CD4-positive, CD25-positive, alpha-beta regulatory T cell (primary cell): Measurements from ENCODE around the gene ALLC. TPM values are rescaled to one million over a fixed set of nuclear protein-coding genes. Genes with fewer than 3 reads are reported as not detected.
"Not testable (repeated sequence)": the region's sequence is repeated elsewhere in the genome, so short reads cannot be mapped to it uniquely, and the experiment has no call there.

Experiments
- ATAC-seq, 2 donors: fragments of 150-1000 bp; cut with Tn5 transposase; one replicate each; pipeline ENCODE4 v1.10.0; 2021; ENCODE audit warnings: low read depth in 2 of 2, moderate number of reproducible peaks in 2 of 2, moderate library complexity in 1 of 2
- DNase-seq, 3 donors: peaks; one replicate each; pipeline versions ENCODE4 v3.0.0 to v3.0.0-alpha.2; 2012 to 2022; ENCODE audit warnings: mixed read lengths in 1 of 3
- H3K27ac ChIP-seq: one replicate; pipeline ENCODE4 v1.7.0; 2013; ENCODE audit warnings: mild to moderate bottlenecking, low read length; ENCODE audit not compliant: insufficient read depth, poor library complexity, severe bottlenecking
- H3K27me3 ChIP-seq: one replicate; pipeline ENCODE4 v1.7.0; 2013; ENCODE audit warnings: low read length; ENCODE audit not compliant: control insufficient read depth, insufficient read depth
- H3K36me3 ChIP-seq: one replicate; pipeline ENCODE4 v1.7.0; 2013; ENCODE audit warnings: mild to moderate bottlenecking, low read length, moderate library complexity; ENCODE audit not compliant: control insufficient read depth, insufficient read depth
- H3K4me1 ChIP-seq: 2 replicates; pipeline ENCODE4 v1.7.0; 2013; ENCODE audit warnings: mild to moderate bottlenecking, low read length; ENCODE audit not compliant: insufficient read depth, control insufficient read depth, poor library complexity, severe bottlenecking
- H3K4me3 ChIP-seq: one replicate; pipeline ENCODE4 v1.7.0; 2013; ENCODE audit warnings: low read depth, mild to moderate bottlenecking, low read length, moderate library complexity
- H3K9me3 ChIP-seq, 2 experiments: 1 replicate in 1 of 2; 2 replicates in 1 of 2; pipeline ENCODE4 v1.7.0; 2013; ENCODE audit warnings: low read length in 2 of 2, mild to moderate bottlenecking in 1 of 2, moderate library complexity in 1 of 2; ENCODE audit not compliant: control insufficient read depth in 2 of 2
- H3K27ac Mint-ChIP-seq, 3 donors: one replicate each; pipeline ENCODE4 v1.8.0; 2020 to 2022; ENCODE audit warnings: mild to moderate bottlenecking in 3 of 3, mixed read lengths in 3 of 3, moderate library complexity in 2 of 3
- H3K27me3 Mint-ChIP-seq: one replicate; pipeline ENCODE4 v1.8.0; 2022; ENCODE audit warnings: mild to moderate bottlenecking, mixed read lengths
- H3K36me3 Mint-ChIP-seq: one replicate; pipeline ENCODE4 v1.8.0; 2020; ENCODE audit warnings: mixed read lengths
- H3K4me1 Mint-ChIP-seq, 4 donors: one replicate each; pipeline ENCODE4 v1.8.0; 2020 to 2022; ENCODE audit warnings: mixed read lengths in 4 of 4, mild to moderate bottlenecking in 1 of 4
- H3K4me3 Mint-ChIP-seq, 4 donors: one replicate each; pipeline ENCODE4 v1.8.0; 2020 to 2022; ENCODE audit warnings: mild to moderate bottlenecking in 4 of 4, mixed read lengths in 4 of 4, moderate library complexity in 3 of 4
- H3K9me3 Mint-ChIP-seq, 7 donors: one replicate each; pipeline ENCODE4 v1.8.0; 2020 to 2022; ENCODE audit warnings: mixed read lengths in 7 of 7, mild to moderate bottlenecking in 3 of 7, moderate library complexity in 2 of 7
- polyA plus RNA-seq, 4 donors: library from polyadenylated mRNA; unstranded; fragments of 300-500 nt; fragmentation: Illumina TruSeq; gene quantifications; one replicate each; pipeline ENCODE4 v1.2.3, GENCODE V29; 2021
- total RNA-seq: library from RNA; stranded (reverse); gene quantifications from one replicate; pipeline ENCODE4 v1.2.3, GENCODE V29; 2022

The ALLC gene
- total and polyA plus RNA-seq, 5 donors from 2014 or later = not detected

DNA sequence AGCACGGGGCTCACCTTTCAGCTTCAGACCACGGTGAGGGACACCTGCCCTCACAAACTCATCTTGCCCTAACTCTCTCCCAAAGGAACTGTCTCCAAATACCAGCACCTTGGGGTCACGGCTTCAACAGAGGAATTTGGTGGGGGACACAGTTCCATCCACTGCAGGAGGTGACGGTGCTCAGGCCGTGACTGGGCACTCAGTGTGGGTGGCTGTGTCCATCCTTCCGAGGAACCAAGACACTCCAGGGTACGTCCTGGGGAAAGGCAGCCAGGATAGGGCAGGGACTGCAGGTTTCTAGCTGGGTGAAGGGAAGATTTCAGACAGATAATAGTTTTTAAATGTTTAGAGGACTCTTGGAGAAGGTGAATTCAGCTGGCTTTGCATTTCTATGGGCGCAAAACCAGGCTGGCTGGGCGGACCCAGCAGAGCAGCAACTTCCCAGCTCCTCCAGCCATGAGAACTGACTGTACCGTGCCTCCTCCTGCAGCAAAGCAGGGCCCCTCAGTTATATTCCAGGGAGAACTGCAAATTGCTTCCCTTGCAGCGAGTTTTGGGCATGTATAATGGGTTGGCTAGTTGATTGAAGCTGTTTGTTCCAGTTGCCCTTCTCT lies 23.9 kb upstream of the ALLC start:
- H3K36me3 ChIP-seq = no peaks in the 10 kb centered on the region
- no peaks in the 10 kb centered on the region for H3K36me3 Mint-ChIP-seq
- H3K27ac Mint-ChIP-seq = no peak overlapping the region
- H3K4me1 ChIP-seq = no peaks in the 10 kb centered on the region
- H3K9me3 ChIP-seq = no peaks in the 10 kb centered on the region
- peaks cover 0 to 2% (median 0%) of the 10 kb centered on the region in 7 donors for H3K9me3 Mint-ChIP-seq
- H3K27me3 ChIP-seq = no peaks in the 10 kb centered on the region
- ATAC-seq = no peak
- no peak overlapping the region for H3K4me3 Mint-ChIP-seq
- H3K27ac ChIP-seq = no peak overlapping the region
- no peak for DNase-seq
- no peaks in the 10 kb centered on the region for H3K27me3 Mint-ChIP-seq
- H3K4me3 ChIP-seq = no peak overlapping the region
- no peaks in the 10 kb centered on the region for H3K4me1 Mint-ChIP-seq

DNA sequence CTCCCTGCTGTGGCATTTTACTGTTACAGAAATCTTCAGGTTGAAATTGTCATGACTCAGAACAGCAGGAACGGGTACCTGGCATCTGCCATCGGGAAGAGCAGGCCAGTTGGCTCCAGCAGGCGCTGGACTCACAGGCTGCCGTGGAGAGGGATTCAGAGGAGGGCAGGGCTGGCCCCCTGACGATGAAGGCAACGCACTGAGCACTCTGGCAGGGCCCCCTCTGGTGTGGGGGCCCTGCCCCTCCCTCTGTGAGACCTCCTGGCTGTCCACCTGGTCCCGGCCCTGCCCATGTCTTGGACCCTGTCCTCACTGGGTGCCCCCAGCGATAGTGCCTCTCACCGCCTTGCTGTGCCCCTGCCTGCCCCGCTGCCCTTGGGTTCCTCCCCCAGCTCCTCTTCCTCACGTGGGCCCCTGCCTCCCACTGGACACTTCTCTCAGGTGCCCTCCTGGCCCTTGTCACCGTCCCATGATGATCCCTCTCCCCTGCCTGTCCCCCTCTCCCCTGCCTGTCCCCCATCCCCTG lies 23.3 kb upstream of the ALLC start:
- no peak for ATAC-seq
- no peaks in the 10 kb centered on the region for H3K9me3 ChIP-seq
- Mint-ChIP-seq H3K9me3 (peaks cover 0 to under 1% (median 0%) of the 10 kb centered on the region in 7 donors), H3K4me1 (no peaks in the 10 kb centered on the region), H3K36me3 (no peaks in the 10 kb centered on the region), H3K27me3 (no peaks in the 10 kb centered on the region), H3K4me3 (no peak overlapping the region), H3K27ac (no peak overlapping the region)
- H3K4me1 ChIP-seq = no peaks in the 10 kb centered on the region
- DNase-seq = no peak
- H3K27me3 ChIP-seq = no peaks in the 10 kb centered on the region
- no peak overlapping the region for H3K27ac ChIP-seq
- no peak overlapping the region for H3K4me3 ChIP-seq
- H3K36me3 ChIP-seq = no peaks in the 10 kb centered on the region

DNA sequence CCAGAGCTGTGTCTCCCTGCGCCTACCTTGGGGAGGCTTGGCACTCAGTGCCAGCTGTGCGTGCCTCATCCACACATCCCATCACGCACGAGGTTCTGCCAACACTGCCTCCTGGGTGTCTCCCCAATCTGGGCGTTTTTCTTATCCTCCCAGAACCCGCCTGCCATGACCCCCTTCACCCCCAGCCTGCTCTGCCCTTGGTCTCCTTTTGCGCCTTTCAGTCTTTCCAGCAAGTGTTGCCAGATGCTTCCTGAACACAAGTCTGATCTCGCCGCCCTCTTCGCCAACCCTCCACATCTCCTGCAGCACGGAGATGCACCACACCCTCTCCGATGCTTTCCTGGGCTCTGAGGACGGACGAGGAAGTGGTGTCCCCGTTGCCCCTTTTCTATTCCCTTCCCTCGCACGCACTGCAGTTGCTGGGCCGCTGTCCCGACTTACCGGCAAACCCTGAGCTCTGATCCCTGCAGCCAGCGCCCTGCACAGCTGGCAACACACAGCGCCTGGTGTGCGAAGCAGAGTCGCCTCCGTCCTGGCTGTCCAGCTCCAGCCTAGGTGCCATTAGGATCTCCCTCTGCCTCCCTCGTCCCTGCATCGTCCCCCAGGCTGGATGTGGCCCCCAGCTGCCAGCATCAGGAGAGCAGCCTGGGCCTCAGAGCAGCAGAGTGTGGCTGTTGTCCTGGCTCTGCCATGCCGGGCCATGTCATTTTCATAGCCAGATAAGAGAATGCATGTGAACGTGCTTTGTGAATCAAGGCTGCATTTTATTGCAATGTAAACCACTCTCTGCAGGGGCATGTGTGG lies 22.6 kb upstream of the ALLC start:
- H3K4me3 Mint-ChIP-seq = peak overlapping the region in 1 of 4 donors; percentile 54
- H3K27ac ChIP-seq = no peak overlapping the region
- H3K4me1 ChIP-seq = no peaks in the 10 kb centered on the region
- no peaks in the 10 kb centered on the region for H3K36me3 ChIP-seq
- no peak for ATAC-seq
- H3K36me3 Mint-ChIP-seq = no peaks in the 10 kb centered on the region
- H3K9me3 Mint-ChIP-seq = no peaks in the 10 kb centered on the region
- H3K27me3 Mint-ChIP-seq = no peaks in the 10 kb centered on the region
- no peak for DNase-seq
- no peak overlapping the region for H3K27ac Mint-ChIP-seq
- H3K27me3 ChIP-seq = no peaks in the 10 kb centered on the region
- H3K4me1 Mint-ChIP-seq = no peaks in the 10 kb centered on the region
- no peak overlapping the region for H3K4me3 ChIP-seq
- H3K9me3 ChIP-seq = no peaks in the 10 kb centered on the region

DNA sequence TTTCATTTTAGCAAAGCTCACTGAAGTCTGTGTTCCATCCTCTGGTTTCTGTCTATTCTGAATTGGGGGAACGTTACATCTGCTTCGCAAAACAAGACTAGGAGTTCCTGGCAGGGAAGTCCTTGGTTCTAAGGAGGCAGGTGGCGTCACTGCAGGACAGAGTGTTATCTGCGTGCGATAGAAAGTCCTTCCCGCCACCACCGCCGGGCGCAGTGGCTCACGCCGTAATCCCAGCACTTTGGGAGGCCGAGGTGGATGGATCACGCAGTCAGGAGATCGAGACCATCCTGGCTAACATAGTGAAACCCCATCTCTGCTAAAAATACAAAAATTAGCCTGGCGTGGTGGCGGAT lies 22.0 kb upstream of the ALLC start:
- H3K36me3 ChIP-seq, H3K4me3 ChIP-seq, H3K9me3 ChIP-seq, H3K4me1 Mint-ChIP-seq, H3K4me1 ChIP-seq, H3K27me3 Mint-ChIP-seq, DNase-seq, H3K36me3 Mint-ChIP-seq, H3K27ac ChIP-seq, H3K27me3 ChIP-seq, H3K27ac Mint-ChIP-seq, ATAC-seq, H3K9me3 Mint-ChIP-seq: not testable (repeated sequence)
- H3K4me3 Mint-ChIP-seq = peak overlapping the region in 1 of 4 donors; percentile 54

DNA sequence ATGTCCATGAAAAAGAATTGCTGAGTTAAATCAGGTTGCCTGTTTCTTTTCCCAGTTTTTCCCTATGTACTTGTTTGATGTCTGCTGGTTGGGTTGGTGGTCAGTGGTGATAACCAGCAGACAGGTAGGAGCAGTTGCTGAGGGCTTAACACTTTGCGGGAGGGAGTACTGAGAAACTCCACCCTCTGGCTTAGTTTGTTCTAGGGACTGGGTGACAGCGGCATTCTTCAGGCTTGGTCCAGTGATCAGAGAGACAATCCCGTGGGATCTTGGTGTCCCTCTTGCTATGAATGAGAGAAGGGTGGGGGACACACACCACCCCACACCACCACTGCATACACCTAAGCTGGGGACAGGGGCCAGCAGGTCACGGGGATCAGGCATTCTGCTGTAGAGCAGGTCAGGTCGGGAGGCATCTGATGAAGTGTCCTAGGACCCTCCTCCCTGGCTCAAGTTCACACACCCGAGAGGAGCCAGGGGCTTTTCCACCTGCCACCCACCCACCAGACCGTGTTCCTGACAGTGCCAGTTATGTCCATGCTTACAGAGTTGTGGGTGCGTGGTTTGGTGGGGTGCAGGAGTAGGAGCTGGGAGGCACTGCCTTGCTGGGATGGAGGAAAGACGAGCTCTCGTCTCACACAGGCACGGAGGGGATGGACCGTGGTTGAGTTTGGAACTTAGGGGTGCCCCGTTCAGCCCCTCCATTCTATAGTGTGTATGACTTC lies 21.3 kb upstream of the ALLC start:
- H3K4me1 Mint-ChIP-seq = no peaks in the 10 kb centered on the region
- H3K27ac Mint-ChIP-seq = peak overlapping the region in 1 of 3 donors; percentile 38
- H3K27ac ChIP-seq = no peak overlapping the region
- no peak for DNase-seq
- no peaks in the 10 kb centered on the region for H3K36me3 ChIP-seq
- H3K9me3 ChIP-seq = no peaks in the 10 kb centered on the region
- H3K4me3 Mint-ChIP-seq = no peak overlapping the region
- H3K4me3 ChIP-seq = no peak overlapping the region
- no peaks in the 10 kb centered on the region for H3K27me3 Mint-ChIP-seq
- H3K4me1 ChIP-seq = no peaks in the 10 kb centered on the region
- no peaks in the 10 kb centered on the region for H3K9me3 Mint-ChIP-seq
- no peaks in the 10 kb centered on the region for H3K36me3 Mint-ChIP-seq
- no peak for ATAC-seq
- H3K27me3 ChIP-seq = no peaks in the 10 kb centered on the region

DNA sequence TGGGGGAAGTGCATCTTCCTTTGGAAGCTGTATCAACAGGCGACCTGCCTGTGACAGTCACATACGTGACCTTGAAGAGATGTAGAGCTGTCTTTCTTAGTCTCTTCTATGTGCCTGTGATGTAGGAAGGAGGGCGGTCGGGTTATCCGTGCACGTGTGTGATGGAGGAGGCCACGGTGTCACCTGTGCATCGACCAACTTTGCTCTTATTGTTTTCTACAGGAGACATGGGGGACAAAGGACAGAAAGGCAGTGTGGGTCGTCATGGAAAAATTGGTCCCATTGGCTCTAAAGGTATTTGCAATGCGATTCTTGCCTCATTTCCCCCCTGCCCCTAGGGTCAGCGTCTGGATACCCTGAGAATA lies 20.7 kb upstream of the ALLC start:
- H3K27me3 ChIP-seq = no peaks in the 10 kb centered on the region
- DNase-seq (no peak), ATAC-seq (no peak)
- no peak overlapping the region for H3K27ac ChIP-seq
- Mint-ChIP-seq H3K9me3 (no peaks in the 10 kb centered on the region), H3K4me1 (no peaks in the 10 kb centered on the region), H3K4me3 (no peak overlapping the region), H3K27me3 (no peaks in the 10 kb centered on the region), H3K36me3 (no peaks in the 10 kb centered on the region), H3K27ac (no peak overlapping the region)
- H3K9me3 ChIP-seq = no peaks in the 10 kb centered on the region
- H3K4me3 ChIP-seq = no peak overlapping the region
- H3K4me1 ChIP-seq = no peaks in the 10 kb centered on the region
- H3K36me3 ChIP-seq = no peaks in the 10 kb centered on the region

DNA sequence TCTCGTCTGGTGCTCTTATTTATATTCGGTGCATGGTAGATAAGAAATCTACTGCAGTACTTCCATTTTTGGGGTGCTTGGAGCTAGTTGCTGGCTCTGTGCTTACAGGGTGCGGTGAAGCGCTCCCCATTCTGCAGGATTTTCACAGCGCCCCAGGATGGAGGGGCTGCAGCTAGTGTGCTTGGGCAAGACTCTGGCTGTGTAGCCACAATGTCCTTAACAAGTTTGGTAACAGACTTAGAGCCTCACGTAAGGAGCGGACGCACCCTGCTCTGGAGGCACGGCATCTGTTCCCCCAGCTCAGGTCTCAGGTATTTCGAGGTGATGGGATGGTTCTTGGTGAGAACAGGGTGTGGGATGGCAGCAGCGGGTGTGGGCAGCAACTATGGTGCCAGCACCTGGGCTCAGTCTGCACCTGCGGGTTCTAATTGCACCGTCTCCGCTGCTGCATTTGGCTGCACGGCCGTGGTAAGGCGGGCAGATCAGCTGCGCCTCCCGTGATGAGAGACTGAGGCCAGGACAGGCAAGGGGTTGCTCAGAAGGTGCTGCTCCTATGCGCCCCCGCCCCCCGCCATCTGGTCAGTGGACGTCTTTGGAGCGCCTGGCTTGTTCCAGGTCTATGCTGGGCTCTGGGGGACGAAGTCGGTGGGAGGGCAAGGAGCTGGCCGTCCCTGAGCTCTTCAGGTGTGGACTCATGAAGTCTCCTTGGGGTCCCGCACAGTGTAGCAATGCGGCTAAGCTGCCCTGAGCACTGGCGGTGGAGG lies 20.1 kb upstream of the ALLC start:
- no peak overlapping the region for H3K27ac ChIP-seq
- H3K27ac Mint-ChIP-seq = no peak overlapping the region
- no peaks in the 10 kb centered on the region for H3K27me3 ChIP-seq
- H3K4me1 Mint-ChIP-seq = no peaks in the 10 kb centered on the region
- H3K4me1 ChIP-seq = no peaks in the 10 kb centered on the region
- H3K27me3 Mint-ChIP-seq = no peaks in the 10 kb centered on the region
- H3K36me3 ChIP-seq = no peaks in the 10 kb centered on the region
- no peak for ATAC-seq
- no peak overlapping the region for H3K4me3 Mint-ChIP-seq
- H3K9me3 Mint-ChIP-seq = no peaks in the 10 kb centered on the region
- DNase-seq = no peak
- no peak overlapping the region for H3K4me3 ChIP-seq
- H3K36me3 Mint-ChIP-seq = no peaks in the 10 kb centered on the region
- no peaks in the 10 kb centered on the region for H3K9me3 ChIP-seq
